HuH-7.5 (cell line): ENCODE measurements around the gene MLST8.

ENCODE experiments used
- DNase-seq: peaks from one replicate; pipeline ENCODE4 v3.0.0; 2011; ENCODE audit warnings: low spot score

MLST8 gene

GRCh38 chr16:2173366-2173765 is 31.9 kb upstream of the MLST8 start:
- DNase-seq = no peak

GRCh38 chr16:2173916-2174315 is 31.3 kb upstream of the MLST8 start:
- no peak for DNase-seq

- no peak for DNase-seq
Observed at GRCh38 chr16:2174396-2175131, 30.7 kb upstream of the MLST8 start.

GRCh38 chr16:2175454-2175853 is 29.8 kb upstream of the MLST8 start:
- no peak for DNase-seq

GRCh38 chr16:2176047-2176446 is 29.2 kb upstream of the MLST8 start:
- DNase-seq = no peak

GRCh38 chr16:2177101-2177500 is 28.2 kb upstream of the MLST8 start:
- no peak for DNase-seq

- DNase-seq = no peak
Observed at GRCh38 chr16:2177561-2177960, 27.7 kb upstream of the MLST8 start.

GRCh38 chr16:2178321-2179106 is 26.7 kb upstream of the MLST8 start:
- no peak for DNase-seq

- no peak for DNase-seq
Observed at GRCh38 chr16:2179107-2179501, 26.1 kb upstream of the MLST8 start.

GRCh38 chr16:2179576-2179975 is 25.7 kb upstream of the MLST8 start:
- no peak for DNase-seq

- no peak for DNase-seq
Observed at GRCh38 chr16:2180461-2180860, 24.8 kb upstream of the MLST8 start.

- no peak for DNase-seq
Observed at GRCh38 chr16:2180962-2181923, 24.0 kb upstream of the MLST8 start.

GRCh38 chr16:2181952-2182351 is 23.3 kb upstream of the MLST8 start:
- DNase-seq = no peak

- DNase-seq = no peak
Observed at GRCh38 chr16:2183671-2184070, 21.6 kb upstream of the MLST8 start.

- no peak for DNase-seq
Observed at GRCh38 chr16:2184346-2184745, 20.9 kb upstream of the MLST8 start.

- no peak for DNase-seq
Observed at GRCh38 chr16:2184962-2185361, 20.3 kb upstream of the MLST8 start.

GRCh38 chr16:2186064-2186463 is 19.2 kb upstream of the MLST8 start:
- DNase-seq = no peak

- no peak for DNase-seq
Observed at GRCh38 chr16:2186505-2186904, 18.7 kb upstream of the MLST8 start.

- no peak for DNase-seq
Observed at GRCh38 chr16:2187212-2187611, 18.0 kb upstream of the MLST8 start.

GRCh38 chr16:2188395-2188794 is 16.9 kb upstream of the MLST8 start:
- DNase-seq = no peak

GRCh38 chr16:2189252-2189893 is 15.9 kb upstream of the MLST8 start:
- DNase-seq = no peak
